ENCODE data around the gene TRRAP. TPM values are rescaled to one million over a fixed set of nuclear protein-coding genes. Genes with fewer than 3 reads are reported as not detected.

TRRAP gene
- polyA plus RNA-seq, 2 of the 4 experiments (the other 2 are of a cell fraction) = 12.2 to 22.1 TPM

DNA sequence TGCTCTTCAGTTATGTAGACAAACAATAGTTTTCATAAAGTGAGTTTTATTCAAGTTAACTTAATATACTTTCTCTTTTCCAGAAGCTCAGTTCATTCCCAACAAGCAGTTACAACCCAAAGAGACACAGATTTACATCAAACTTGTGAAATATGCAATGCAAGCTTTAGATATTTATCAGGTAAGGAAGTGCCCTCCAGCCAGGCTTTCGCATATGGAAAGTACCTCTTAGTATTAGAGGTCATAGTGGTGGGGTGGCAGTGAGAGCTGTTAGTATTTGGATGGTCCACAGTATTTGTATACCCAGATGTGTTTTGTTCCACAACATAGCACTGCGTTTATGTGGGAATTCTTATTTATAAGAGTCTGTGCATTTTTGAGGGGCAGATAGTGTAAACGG, 32.1 kb downstream of the TRRAP start:
- ATAC-seq = no peak
- DNase-seq (ENCODE audit: low read depth in 1 of 2, low spot score in 1 of 2) = no peak
- POLR2A ChIA-PET = no interaction called here
- WGBS (ENCODE audit: missing lambda C conversion rate) = 86% methylated on average over 3 of the region's 3 CpGs
- Histone ChIP-seq H3K9me3 (no peaks in the 10 kb centered on the region), H3K4me2 (no peak overlapping the region), H3K27ac (no peak overlapping the region), H3K4me3 (no peak overlapping the region), H3K4me1 (no peaks in the 10 kb centered on the region)
- no peak for FAIRE-seq
- TF ChIP-seq PHF8 (IDR thresholded peaks at IDR 0.05; ENCODE audit: borderline replicate concordance, low read depth) (no peak), GATA3 (IDR thresholded peaks at IDR 0.05; ENCODE audit: borderline replicate concordance) (no peak), ESRRA (IDR thresholded peaks at IDR 0.05; ENCODE audit: borderline replicate concordance, low read length) (no peak), CBX8 (IDR thresholded peaks at IDR 0.05) (no peak), POLR2AphosphoS2 (conservative IDR thresholded peaks at IDR 0.05; ENCODE audit: low read length) (no peak), ZFP36 (IDR thresholded peaks at IDR 0.05; ENCODE audit: borderline replicate concordance, partially characterized antibody) (no peak)
- CTCF ChIA-PET = interaction anchor here (0.6 to 1.1 kb wide), 2 partner anchors 19 to 451 kb away, joined by 3 to 4 read pairs; no protein-coding TSS in a partner anchor

DNA sequence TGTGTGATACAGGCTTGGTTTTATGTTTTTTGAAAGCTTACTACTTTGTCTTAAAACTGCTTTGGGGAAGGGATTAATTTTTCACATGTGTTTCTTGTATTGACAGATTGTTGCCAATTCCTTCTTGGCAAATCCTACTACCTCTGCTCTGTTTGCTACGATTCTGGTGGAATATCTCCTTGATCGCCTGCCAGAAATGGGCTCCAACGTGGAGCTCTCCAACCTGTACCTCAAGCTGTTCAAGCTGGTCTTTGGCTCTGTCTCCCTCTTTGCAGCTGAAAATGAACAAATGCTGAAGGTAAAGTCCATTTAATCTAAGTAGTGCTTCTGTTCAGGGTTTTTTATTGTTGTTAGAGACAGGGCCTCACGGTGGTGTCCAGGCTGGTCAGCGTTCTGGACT, 33.6 kb downstream of the TRRAP start:
- WGBS (ENCODE audit: missing lambda C conversion rate) = 95% methylated on average over 5 of the region's 5 CpGs
- H3K4me1 ChIP-seq = no peaks in the 10 kb centered on the region
- no peak for ATAC-seq
- H3K9me3 ChIP-seq = no peaks in the 10 kb centered on the region
- ChIA-PET CTCF (interaction anchor here (0.6 kb wide), 1 partner anchor 1218 kb away, joined by 3 read pairs; no protein-coding TSS in a partner anchor), POLR2A (no interaction called here)
- H3K4me2 ChIP-seq = no peak overlapping the region
- no peak for TF ChIP-seq HEYL (CRISPR knock-in tag; IDR thresholded peaks at IDR 0.05)
- TF ChIP-seq RARB (CRISPR knock-in tag; IDR thresholded peaks at IDR 0.05) = no peak
- TF ChIP-seq FOXS1 (CRISPR knock-in tag; IDR thresholded peaks at IDR 0.05) = no peak
- no peak for TF ChIP-seq EP300 (IDR thresholded peaks at IDR 0.05)
- TF ChIP-seq, protein P1, sequence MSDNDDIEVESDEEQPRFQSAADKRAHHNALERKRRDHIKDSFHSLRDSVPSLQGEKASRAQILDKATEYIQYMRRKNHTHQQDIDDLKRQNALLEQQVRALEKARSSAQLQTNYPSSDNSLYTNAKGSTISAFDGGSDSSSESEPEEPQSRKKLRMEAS (IDR thresholded peaks at IDR 0.05) = no peak
- no peak for TF ChIP-seq NFE2L2 (conservative IDR thresholded peaks at IDR 0.05; ENCODE audit: low read length)
- TF ChIP-seq, protein P2, sequence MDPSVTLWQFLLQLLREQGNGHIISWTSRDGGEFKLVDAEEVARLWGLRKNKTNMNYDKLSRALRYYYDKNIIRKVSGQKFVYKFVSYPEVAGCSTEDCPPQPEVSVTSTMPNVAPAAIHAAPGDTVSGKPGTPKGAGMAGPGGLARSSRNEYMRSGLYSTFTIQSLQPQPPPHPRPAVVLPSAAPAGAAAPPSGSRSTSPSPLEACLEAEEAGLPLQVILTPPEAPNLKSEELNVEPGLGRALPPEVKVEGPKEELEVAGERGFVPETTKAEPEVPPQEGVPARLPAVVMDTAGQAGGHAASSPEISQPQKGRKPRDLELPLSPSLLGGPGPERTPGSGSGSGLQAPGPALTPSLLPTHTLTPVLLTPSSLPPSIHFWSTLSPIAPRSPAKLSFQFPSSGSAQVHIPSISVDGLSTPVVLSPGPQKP (IDR thresholded peaks at IDR 0.05; ENCODE audit: low read depth, low read length) = no peak
- TF ChIP-seq EHF (CRISPR knock-in tag; IDR thresholded peaks at IDR 0.05) = no peak
- TF ChIP-seq MYC (IDR thresholded peaks at IDR 0.05; ENCODE audit: borderline replicate concordance, low read length) = no peak
- TF ChIP-seq, protein P3, sequence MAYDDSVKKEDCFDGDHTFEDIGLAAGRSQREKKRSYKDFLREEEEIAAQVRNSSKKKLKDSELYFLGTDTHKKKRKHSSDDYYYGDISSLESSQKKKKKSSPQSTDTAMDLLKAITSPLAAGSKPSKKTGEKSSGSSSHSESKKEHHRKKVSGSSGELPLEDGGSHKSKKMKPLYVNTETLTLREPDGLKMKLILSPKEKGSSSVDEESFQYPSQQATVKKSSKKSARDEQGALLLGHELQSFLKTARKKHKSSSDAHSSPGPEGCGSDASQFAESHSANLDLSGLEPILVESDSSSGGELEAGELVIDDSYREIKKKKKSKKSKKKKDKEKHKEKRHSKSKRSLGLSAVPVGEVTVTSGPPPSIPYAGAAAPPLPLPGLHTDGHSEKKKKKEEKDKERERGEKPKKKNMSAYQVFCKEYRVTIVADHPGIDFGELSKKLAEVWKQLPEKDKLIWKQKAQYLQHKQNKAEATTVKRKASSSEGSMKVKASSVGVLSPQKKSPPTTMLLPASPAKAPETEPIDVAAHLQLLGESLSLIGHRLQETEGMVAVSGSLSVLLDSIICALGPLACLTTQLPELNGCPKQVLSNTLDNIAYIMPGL (CRISPR knock-in tag; IDR thresholded peaks at IDR 0.05; ENCODE audit: borderline replicate concordance) = no peak
- H3K4me3 ChIP-seq = no peak overlapping the region
- no peak for DNase-seq (ENCODE audit: low read depth in 1 of 2, low spot score in 1 of 2)
- no peak for FAIRE-seq
- no peak overlapping the region for H3K27ac ChIP-seq

DNA sequence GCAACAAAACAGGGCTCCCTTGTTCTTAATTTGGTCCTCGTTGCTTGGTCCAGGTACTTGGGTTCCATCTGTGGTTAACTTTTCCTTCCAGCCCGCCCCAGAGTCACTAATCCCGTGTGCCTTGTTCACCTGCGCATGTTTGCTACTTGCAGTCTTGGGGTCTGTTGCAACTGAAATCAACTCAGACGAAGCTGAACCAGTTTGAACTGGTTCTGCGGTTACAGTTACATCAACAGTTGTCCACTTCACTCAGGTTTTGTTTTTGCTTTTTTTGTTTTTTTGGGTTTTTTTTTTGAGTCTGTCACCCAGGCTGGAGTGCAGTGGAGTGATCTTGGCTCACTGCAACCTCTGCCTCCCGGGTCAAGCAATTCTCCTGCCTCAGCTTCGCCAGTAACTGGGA, 34.7 kb downstream of the TRRAP start:
- Histone ChIP-seq H3K27ac (no peak overlapping the region), H3K4me3 (no peak overlapping the region), H3K4me2 (no peak overlapping the region), H3K4me1 (no peaks in the 10 kb centered on the region), H3K9me3 (no peaks in the 10 kb centered on the region)
- ChIA-PET CTCF (interaction anchor here (0.5 to 2.7 kb wide), 3 partner anchors 10 to 315 kb away, joined by 3 to 12 read pairs (median 4); no protein-coding TSS in a partner anchor), POLR2A (no interaction called here)
- no peak for FAIRE-seq
- no peak for ATAC-seq
- TF ChIP-seq NR3C1 (IDR thresholded peaks at IDR 0.05) (no peak), JUN (IDR thresholded peaks at IDR 0.05) (no peak)
- no peak for DNase-seq (ENCODE audit: low read depth in 1 of 2, low spot score in 1 of 2)
- 95% methylated on average over 8 of the region's 8 CpGs for WGBS (ENCODE audit: missing lambda C conversion rate)

DNA sequence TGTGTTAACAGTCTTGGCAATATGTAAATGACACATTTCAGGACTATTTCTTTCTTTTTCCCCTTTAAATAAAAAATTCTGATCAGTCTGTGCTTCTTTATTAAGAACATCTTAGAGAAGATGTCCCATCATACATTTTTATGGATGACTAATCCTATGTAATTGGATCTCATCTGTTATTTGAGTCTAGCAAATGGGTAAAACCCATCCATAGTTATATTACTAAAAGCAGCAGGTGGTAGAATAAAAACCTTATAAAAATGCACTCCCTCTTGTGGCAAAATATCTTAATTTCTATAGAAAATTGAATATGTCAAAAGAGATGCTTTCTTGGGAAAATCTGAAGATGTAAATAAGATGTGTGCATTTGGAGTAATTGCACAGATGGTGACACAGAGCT, 35.3 kb downstream of the TRRAP start:
- H3K4me3 ChIP-seq = no peak overlapping the region
- ATAC-seq = no peak
- POLR2A ChIA-PET = no interaction called here
- H3K4me2 ChIP-seq = no peak overlapping the region
- TF ChIP-seq KDM1A (IDR thresholded peaks at IDR 0.05; ENCODE audit: low read depth) (no peak), RCOR1 (IDR thresholded peaks at IDR 0.05; ENCODE audit: low read depth, low read length) (no peak), CHD2 (IDR thresholded peaks at IDR 0.05; ENCODE audit: low read length, partially characterized antibody) (no peak)
- TF ChIP-seq, protein P4, sequence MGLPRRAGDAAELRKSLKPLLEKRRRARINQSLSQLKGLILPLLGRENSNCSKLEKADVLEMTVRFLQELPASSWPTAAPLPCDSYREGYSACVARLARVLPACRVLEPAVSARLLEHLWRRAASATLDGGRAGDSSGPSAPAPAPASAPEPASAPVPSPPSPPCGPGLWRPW (IDR thresholded peaks at IDR 0.05) = no peak
- TF ChIP-seq, protein P5, sequence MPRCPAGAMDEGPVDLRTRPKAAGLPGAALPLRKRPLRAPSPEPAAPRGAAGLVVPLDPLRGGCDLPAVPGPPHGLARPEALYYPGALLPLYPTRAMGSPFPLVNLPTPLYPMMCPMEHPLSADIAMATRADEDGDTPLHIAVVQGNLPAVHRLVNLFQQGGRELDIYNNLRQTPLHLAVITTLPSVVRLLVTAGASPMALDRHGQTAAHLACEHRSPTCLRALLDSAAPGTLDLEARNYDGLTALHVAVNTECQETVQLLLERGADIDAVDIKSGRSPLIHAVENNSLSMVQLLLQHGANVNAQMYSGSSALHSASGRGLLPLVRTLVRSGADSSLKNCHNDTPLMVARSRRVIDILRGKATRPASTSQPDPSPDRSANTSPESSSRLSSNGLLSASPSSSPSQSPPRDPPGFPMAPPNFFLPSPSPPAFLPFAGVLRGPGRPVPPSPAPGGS (IDR thresholded peaks at IDR 0.05) = no peak
- TF ChIP-seq, protein P6, sequence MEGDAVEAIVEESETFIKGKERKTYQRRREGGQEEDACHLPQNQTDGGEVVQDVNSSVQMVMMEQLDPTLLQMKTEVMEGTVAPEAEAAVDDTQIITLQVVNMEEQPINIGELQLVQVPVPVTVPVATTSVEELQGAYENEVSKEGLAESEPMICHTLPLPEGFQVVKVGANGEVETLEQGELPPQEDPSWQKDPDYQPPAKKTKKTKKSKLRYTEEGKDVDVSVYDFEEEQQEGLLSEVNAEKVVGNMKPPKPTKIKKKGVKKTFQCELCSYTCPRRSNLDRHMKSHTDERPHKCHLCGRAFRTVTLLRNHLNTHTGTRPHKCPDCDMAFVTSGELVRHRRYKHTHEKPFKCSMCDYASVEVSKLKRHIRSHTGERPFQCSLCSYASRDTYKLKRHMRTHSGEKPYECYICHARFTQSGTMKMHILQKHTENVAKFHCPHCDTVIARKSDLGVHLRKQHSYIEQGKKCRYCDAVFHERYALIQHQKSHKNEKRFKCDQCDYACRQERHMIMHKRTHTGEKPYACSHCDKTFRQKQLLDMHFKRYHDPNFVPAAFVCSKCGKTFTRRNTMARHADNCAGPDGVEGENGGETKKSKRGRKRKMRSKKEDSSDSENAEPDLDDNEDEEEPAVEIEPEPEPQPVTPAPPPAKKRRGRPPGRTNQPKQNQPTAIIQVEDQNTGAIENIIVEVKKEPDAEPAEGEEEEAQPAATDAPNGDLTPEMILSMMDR (IDR thresholded peaks at IDR 0.05) = peak; percentile 14; the same call in 1 of the 3 replicates
- FAIRE-seq = no peak
- CTCF ChIA-PET = interaction anchor here (0.8 to 2.7 kb wide), 4 partner anchors 9 to 35 kb away, joined by 3 to 12 read pairs (median 4); partner anchors contain the start of gene TRRAP
- no peak for DNase-seq (ENCODE audit: low read depth in 1 of 2, low spot score in 1 of 2)
- H3K27ac ChIP-seq = no peak overlapping the region
- no peaks in the 10 kb centered on the region for H3K4me1 ChIP-seq
- no peaks in the 10 kb centered on the region for H3K9me3 ChIP-seq
